Measurements from ENCODE around the gene ZNF225.
"Not testable (repeated sequence)": the region's sequence is repeated elsewhere in the genome, so short reads cannot be mapped to it uniquely, and the experiment has no call there.

The ZNF225 gene

DNA sequence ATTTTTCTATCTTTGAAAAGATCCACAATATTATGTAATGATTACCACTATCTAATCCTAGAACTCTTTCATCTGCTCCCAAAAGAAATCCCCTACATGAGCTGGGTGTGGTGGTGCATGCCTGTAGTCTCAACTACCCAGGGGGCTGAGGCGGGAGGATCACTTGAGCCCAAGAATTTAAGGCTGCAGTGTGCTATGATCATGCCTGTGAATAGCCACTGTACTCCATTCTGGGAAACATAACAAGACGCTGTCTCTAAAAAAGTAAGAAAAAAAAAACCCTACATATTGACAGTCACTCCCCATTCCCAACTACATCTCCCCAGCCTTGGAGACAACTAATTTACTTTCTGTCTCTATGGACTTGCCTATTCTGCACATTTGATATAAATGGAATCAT lies 50.6 kb downstream of the ZNF225 start:
- DNase-seq (ENCODE audit: low read depth): no peak

DNA sequence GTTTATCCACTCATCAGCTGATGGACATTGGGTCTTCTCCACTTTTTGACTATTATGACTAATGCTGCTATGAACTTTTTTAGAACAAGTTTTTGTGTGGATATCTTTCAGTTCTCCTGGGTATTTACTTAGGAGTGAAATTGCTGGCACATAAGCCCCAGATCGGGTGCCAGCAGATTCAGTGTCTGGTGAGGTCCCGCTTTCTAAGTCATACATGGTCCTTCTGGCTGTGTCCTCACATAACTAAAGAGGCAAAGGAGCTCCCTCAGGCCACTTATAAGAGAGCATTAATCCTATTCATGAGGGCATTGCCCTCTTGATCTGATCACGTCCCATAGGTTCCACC lies 51.1 kb downstream of the ZNF225 start:
- no peak for DNase-seq (ENCODE audit: low read depth)

DNA sequence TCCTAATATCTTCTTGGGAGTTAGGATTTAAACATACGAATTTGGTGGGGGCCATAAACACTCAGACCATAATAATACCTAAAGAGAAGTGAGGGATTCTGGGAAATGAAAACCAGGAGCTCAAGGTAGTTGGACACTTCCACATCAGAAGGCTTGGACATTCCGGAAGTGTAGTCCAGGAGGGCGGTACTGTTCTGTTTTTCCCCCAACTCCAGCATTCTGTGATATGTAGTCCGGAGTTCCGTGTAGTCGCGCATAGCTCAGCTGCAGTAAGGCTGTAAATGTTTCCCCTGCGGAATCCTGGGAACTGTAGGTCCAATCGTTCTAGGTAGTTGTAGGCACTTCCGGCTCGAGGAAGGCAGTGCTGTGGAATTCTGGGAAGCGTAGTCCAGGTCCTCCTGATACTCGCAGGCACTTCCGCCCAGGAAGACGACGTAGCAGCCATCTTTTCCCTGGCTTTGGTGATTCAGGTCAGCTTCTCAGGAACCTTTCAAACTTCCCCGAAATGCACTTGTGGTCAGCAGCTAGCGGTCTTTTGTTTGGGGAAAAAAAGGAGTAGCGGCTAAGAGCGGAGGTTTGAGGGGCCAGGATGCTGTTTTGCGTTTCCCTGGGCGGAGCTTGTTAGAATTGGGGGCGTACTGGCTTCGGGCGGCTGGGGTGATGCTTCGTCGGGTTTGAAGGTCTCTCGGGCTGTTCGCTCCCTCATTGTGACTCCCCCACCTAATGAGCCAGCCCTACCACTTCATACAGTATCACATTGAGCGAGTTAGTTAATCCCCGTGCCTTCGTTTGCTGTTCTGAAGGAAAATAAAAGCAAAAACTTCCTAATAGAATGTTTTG lies 51.7 kb downstream of the ZNF225 start, which contains the start of gene ZNF226:
ZNF226 (plus strand) TSS at position 428 of the 840 bp plus-strand sequence. CDS start 4,981 bp downstream, outside the sequence.
- DNase-seq (ENCODE audit: low read depth): peak; percentile 99

DNA sequence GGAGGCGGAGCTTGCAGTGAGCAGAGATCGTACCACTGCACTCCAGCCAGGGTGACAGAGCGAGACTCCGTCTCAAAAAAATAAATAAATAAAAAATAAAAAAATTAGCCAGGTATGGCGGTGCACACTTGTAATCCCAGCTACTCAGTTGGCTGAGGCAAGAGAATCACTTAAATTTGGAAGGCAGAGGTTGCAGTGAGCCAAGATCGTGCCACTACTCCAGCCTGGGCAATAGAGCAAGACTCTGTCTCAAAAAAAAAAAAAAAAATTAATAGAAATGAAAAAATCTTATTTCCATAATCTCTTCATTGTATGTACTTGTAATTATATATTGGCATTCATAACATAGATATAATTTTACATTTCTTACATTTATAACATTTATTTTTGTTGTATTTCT lies 57.5 kb downstream of the ZNF225 start:
- DNase-seq (ENCODE audit: low read depth): not testable (repeated sequence)

DNA sequence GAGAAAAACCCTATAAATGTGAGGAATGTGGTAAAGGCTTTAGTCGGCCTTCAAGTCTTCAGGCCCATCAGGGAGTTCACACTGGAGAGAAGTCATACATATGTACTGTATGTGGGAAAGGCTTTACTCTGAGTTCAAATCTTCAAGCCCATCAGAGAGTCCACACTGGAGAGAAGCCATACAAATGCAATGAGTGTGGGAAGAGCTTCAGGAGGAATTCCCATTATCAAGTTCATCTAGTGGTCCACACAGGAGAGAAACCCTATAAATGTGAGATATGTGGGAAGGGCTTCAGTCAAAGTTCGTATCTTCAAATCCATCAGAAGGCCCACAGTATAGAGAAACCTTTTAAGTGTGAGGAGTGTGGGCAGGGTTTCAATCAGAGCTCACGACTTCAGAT lies 63.4 kb downstream of the ZNF225 start:
- DNase-seq (ENCODE audit: low read depth): no peak

DNA sequence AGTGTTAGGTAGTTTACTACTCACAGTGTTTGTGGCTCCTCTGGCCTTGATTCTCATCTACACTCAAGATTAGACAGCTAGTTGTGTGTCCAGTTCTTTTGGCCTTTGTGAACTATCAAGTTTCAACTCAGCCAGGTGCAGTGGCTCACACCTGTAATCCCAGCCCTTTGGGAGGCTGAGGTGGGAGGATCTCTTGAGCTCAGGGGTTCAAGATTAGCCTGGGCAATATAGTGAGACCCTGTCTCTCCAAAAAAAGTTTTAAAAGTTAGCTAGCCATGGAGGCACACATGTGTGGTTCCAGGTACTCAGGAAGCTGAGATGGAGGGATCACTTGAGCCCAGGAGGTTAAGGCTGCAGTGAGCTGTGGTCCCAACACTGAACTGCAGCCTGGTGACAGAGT lies 67.8 kb downstream of the ZNF225 start:
- DNase-seq (ENCODE audit: low read depth): no peak

DNA sequence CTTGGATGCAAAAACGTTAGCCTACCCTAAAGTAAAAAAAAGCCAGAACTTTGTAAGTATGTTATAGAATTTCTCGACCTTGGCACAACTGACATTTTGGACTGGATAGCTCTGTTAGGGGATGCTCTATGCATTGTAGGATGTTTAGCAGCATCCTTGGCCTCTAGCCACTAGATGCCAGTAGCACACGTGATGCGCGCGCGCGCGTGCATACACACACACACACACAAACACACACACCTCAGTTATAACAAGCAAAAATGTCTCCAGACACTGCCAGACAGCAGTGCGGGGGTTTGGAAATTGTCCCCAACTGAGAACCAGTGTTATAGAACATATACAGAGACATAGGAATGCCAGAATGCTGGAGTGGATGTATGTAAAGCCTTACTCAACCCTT lies 68.9 kb downstream of the ZNF225 start:
- DNase-seq (ENCODE audit: low read depth): no peak

All from stromal cell of bone marrow (primary cell).